ENCODE data around the gene C2CD4D.

DNA sequence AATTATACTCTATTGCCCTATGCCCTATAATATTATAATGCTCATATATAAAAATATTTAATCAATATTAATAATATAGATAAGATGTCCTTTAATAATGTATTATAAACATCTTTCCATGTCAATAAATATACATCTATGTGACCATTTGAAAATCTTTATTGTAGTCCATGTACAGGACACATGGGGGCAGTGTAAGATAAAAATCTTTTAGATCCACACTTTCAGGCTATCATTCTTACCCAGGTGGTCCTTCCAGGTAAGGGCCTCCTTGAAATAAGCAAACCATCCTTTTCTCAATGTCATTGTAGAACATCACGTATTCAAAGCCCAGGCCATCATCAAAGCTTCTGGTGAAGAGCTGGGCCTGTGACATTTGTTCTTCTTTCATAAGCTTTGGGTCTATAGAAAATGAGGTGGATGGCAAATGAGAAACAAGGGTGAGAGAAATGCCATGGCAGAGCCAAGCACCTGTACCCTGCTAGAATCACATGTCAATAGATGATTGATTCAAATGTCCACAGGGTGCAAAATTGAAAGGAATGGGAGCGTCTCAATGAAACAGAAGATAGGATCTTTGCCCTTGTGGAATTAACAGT is 49.5 kb upstream of the C2CD4D start:
- TF ChIP-seq EZH2 (IDR thresholded peaks at IDR 0.05; ENCODE audit: borderline replicate concordance, low read depth, low read length, severe bottlenecking) = no peak
- TF ChIP-seq CTCF (IDR thresholded peaks at IDR 0.05; ENCODE audit: borderline replicate concordance, extremely low read depth, low read length, poor library complexity, severe bottlenecking) = peak; percentile 56

Data from DND-41 (cell line).